SK-N-SH (cell line): ENCODE results near the gene RPS28. TPM values are rescaled to one million over a fixed set of nuclear protein-coding genes. Genes with fewer than 3 reads are reported as not detected.

Source experiments
- CTCF ChIA-PET: fragments of 300-600, 350-600 bp; formaldehyde crosslinking; extraction: SDS; loops from one replicate; lab custom pipeline; 2021; lab: Yijun Ruan, JAX
- POLR2A ChIA-PET: fragments of 350-600 bp; sonication (Branson Sonifier 250); formaldehyde crosslinking; extraction: SDS; loops from one replicate; lab custom pipeline; 2020; ENCODE audit warnings: antibody characterized with exemption, inconsistent platforms; lab: Yijun Ruan, JAX
- DNase-seq: peaks from one replicate; pipeline ENCODE4 v3.0.0; 2012
- H2AFZ ChIP-seq: fragments of 200-600 bp; sonication (generic); 2 replicates; pipeline ENCODE4 v1.8.1; 2016; ENCODE audit warnings: antibody characterized with exemption, mild to moderate bottlenecking, low read depth
- H3F3A ChIP-seq: fragments of 200-600 bp; sonication (generic); replicated peaks from 2 replicates; pipeline ENCODE3; 2016; ENCODE audit warnings: antibody characterized with exemption, mild to moderate bottlenecking; ENCODE audit not compliant: insufficient read depth
- H3K27ac ChIP-seq, 2 experiments: fragments of 200-500 bp in 1 of 2; fragments of 200-600 bp in 1 of 2; sonication (Bioruptor generic) in 1 of 2; sonication (generic), shearing (Covaris generic) in 1 of 2; 2 replicates each; pipeline versions ENCODE4 v1.5.1 to v1.6.1; 2014 to 2016; ENCODE audit warnings: low read depth in 2 of 2, inconsistent platforms in 1 of 2, low read length in 1 of 2, mild to moderate bottlenecking in 1 of 2, mixed read lengths in 1 of 2
- H3K27me3 ChIP-seq: fragments of 200-600 bp; sonication (generic), shearing (Covaris generic); 2 replicates; pipeline ENCODE4 v1.6.1; 2016; ENCODE audit warnings: mixed run types; ENCODE audit not compliant: insufficient read depth
- H3K36me3 ChIP-seq, 2 experiments: fragments of 200-500 bp in 1 of 2; fragments of 200-600 bp in 1 of 2; sonication (Bioruptor generic) in 1 of 2; sonication (generic) in 1 of 2; replicated peaks in 1 of 2; 2 replicates each; pipeline versions ENCODE3 to v1.5.1; 2014 to 2016; ENCODE audit warnings: low read length in 1 of 2, mild to moderate bottlenecking in 1 of 2; ENCODE audit not compliant: insufficient read depth in 2 of 2, control insufficient read depth in 1 of 2
- H3K4me1 ChIP-seq, 2 experiments: fragments of 200-500 bp in 1 of 2; fragments of 200-600 bp in 1 of 2; sonication (Bioruptor generic) in 1 of 2; sonication (generic), shearing (Covaris generic) in 1 of 2; 2 replicates each; pipeline versions ENCODE4 v1.5.1 to v1.6.1; 2014 to 2016; ENCODE audit warnings: low read depth in 1 of 2, low read length in 1 of 2, mixed run types in 1 of 2; ENCODE audit not compliant: insufficient read depth in 2 of 2, control insufficient read depth in 1 of 2
- H3K4me2 ChIP-seq: fragments of 200-600 bp; sonication (generic), shearing (Covaris generic); 2 replicates; pipeline ENCODE4 v1.6.1; 2017; ENCODE audit warnings: mixed run types
- H3K4me3 ChIP-seq, 2 experiments: fragments of 200-500 bp in 1 of 2; fragments of 200-600 bp in 1 of 2; sonication (Bioruptor generic) in 1 of 2; sonication (generic), shearing (Covaris generic) in 1 of 2; 2 replicates each; pipeline versions ENCODE4 v1.5.1 to v1.8.1; 2014 to 2016; ENCODE audit warnings: low read depth in 2 of 2, inconsistent platforms in 1 of 2, low read length in 1 of 2, mild to moderate bottlenecking in 1 of 2, mixed read lengths in 1 of 2, moderate library complexity in 1 of 2
- H3K79me2 ChIP-seq: fragments of 200-600 bp; sonication (generic); 2 replicates; pipeline ENCODE4 v1.8.1; 2017; ENCODE audit warnings: mild to moderate bottlenecking; ENCODE audit not compliant: insufficient read depth
- H3K9ac ChIP-seq: fragments of 200-600 bp; sonication (generic); 2 replicates; pipeline ENCODE4 v1.6.1; 2017; ENCODE audit warnings: mixed run types
- H3K9me2 ChIP-seq: fragments of 200-600 bp; sonication (generic); 2 replicates; pipeline ENCODE4 v1.6.1; 2017; ENCODE audit warnings: mixed run types
- H3K9me3 ChIP-seq: fragments of 200-600 bp; sonication (generic); 2 replicates; pipeline ENCODE4 v1.6.1; 2017; ENCODE audit warnings: mixed run types, mild to moderate bottlenecking, moderate library complexity
- H4K20me1 ChIP-seq: fragments of 200-600 bp; sonication (generic); 2 replicates; pipeline ENCODE4 v1.6.1; 2017; ENCODE audit warnings: mild to moderate bottlenecking, mixed run types; ENCODE audit not compliant: insufficient read depth
- CHD2 ChIP-seq: fragments of 150-350 bp; IDR thresholded peaks from 2 replicates; pipeline ENCODE4 v1.6.1; 2018; ENCODE audit warnings: low read length; ENCODE audit not compliant: partially characterized antibody
- CTCF ChIP-seq: fragments of 200-600 bp; sonication (generic); IDR thresholded peaks from 2 replicates; pipeline ENCODE4 v1.6.1; 2017; ENCODE audit warnings: antibody characterized with exemption, mild to moderate bottlenecking, moderate library complexity
- ELF1 ChIP-seq: IDR thresholded peaks from 2 replicates; pipeline ENCODE4 v1.4.0; 2012
- EZH2phosphoT487 ChIP-seq: fragments of 200-600 bp; sonication (generic); IDR thresholded peaks from 2 replicates; pipeline ENCODE4 v1.6.1; 2017; ENCODE audit warnings: low read depth, mixed run types, mild to moderate bottlenecking, antibody characterized with exemption, moderate library complexity, borderline replicate concordance
- FOXM1 ChIP-seq: IDR thresholded peaks from 2 replicates; pipeline ENCODE4 v1.4.0; 2012; ENCODE audit warnings: low read depth, mild to moderate bottlenecking
- MAX ChIP-seq: IDR thresholded peaks from 2 replicates; pipeline ENCODE4 v1.4.0; 2012; ENCODE audit warnings: low read depth
- POLR2AphosphoS5 ChIP-seq: IDR thresholded peaks from 2 replicates; pipeline ENCODE4 v1.6.1; 2012; ENCODE audit warnings: low read depth, low read length
- RAD21 ChIP-seq: IDR thresholded peaks from 2 replicates; pipeline ENCODE4 v1.6.1; 2012; ENCODE audit warnings: mild to moderate bottlenecking, low read length
- RCOR1 ChIP-seq: fragments of 150-350 bp; IDR thresholded peaks from 2 replicates; pipeline ENCODE4 v1.6.1; 2017; ENCODE audit warnings: antibody characterized with exemption, low read length
- RFX5 ChIP-seq: IDR thresholded peaks from 2 replicates; pipeline ENCODE4 v1.6.1; 2012; ENCODE audit warnings: mild to moderate bottlenecking, improper control_type of control experiment, low read length
- RXRA ChIP-seq: IDR thresholded peaks from 2 replicates; pipeline ENCODE4 v1.4.0; 2012; ENCODE audit warnings: low read depth, mild to moderate bottlenecking, borderline replicate concordance
- TCF12 ChIP-seq: IDR thresholded peaks from 2 replicates; pipeline ENCODE4 v1.4.0; 2012
- TEAD4 ChIP-seq: IDR thresholded peaks from 2 replicates; pipeline ENCODE4 v1.4.0; 2012; ENCODE audit warnings: mild to moderate bottlenecking, borderline replicate concordance; ENCODE audit not compliant: insufficient read depth
- USF1 ChIP-seq: IDR thresholded peaks from 2 replicates; pipeline ENCODE4 v1.4.0; 2012; ENCODE audit warnings: low read depth, borderline replicate concordance
- WGBS: methylation state at CpG from one replicate; pipeline ENCODE4 v1.1.6; 2017; ENCODE audit warnings: low lambda C conversion rate; 5-methylcytosine and 5-hydroxymethylcytosine counted together
- polyA plus RNA-seq, 3 experiments: library from polyadenylated mRNA; depleted of rRNA; stranded (reverse); fragments of >200 nt; gene quantifications; 2 replicates each; pipeline ENCODE4 v1.2.3, GENCODE V29; 2012
- TF ChIP-seq, protein P1 (sequence below): fragments of 150-350 bp; IDR thresholded peaks from 2 replicates; pipeline ENCODE4 v1.6.1; 2016; ENCODE audit warnings: mild to moderate bottlenecking, low read depth, low read length
- TF ChIP-seq, protein P2 (sequence below): IDR thresholded peaks from 2 replicates; pipeline ENCODE4 v1.4.0; 2012; ENCODE audit warnings: low read depth, borderline replicate concordance
- TF ChIP-seq, protein P3 (sequence below): fragments of 150-350 bp; IDR thresholded peaks from 2 replicates; pipeline ENCODE4 v1.6.1; 2017; ENCODE audit warnings: antibody characterized with exemption, low read length, low read depth, borderline replicate concordance

Gene RPS28
- polyA plus RNA-seq, 1 of the 3 experiments (the other 2 are of a cell fraction): 601 TPM

GRCh38 chr19:8361921-8362793 lies 40.9 kb downstream of the RPS28 start (continued):
- TF ChIP-seq TEAD4 (peak; percentile 84), FOXM1 (no peak), RXRA (peak; percentile 97), EZH2phosphoT487 (no peak)
- TF ChIP-seq, protein P1, sequence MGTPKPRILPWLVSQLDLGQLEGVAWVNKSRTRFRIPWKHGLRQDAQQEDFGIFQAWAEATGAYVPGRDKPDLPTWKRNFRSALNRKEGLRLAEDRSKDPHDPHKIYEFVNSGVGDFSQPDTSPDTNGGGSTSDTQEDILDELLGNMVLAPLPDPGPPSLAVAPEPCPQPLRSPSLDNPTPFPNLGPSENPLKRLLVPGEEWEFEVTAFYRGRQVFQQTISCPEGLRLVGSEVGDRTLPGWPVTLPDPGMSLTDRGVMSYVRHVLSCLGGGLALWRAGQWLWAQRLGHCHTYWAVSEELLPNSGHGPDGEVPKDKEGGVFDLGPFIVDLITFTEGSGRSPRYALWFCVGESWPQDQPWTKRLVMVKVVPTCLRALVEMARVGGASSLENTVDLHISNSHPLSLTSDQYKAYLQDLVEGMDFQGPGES: no peak
- TF ChIP-seq, protein P2, sequence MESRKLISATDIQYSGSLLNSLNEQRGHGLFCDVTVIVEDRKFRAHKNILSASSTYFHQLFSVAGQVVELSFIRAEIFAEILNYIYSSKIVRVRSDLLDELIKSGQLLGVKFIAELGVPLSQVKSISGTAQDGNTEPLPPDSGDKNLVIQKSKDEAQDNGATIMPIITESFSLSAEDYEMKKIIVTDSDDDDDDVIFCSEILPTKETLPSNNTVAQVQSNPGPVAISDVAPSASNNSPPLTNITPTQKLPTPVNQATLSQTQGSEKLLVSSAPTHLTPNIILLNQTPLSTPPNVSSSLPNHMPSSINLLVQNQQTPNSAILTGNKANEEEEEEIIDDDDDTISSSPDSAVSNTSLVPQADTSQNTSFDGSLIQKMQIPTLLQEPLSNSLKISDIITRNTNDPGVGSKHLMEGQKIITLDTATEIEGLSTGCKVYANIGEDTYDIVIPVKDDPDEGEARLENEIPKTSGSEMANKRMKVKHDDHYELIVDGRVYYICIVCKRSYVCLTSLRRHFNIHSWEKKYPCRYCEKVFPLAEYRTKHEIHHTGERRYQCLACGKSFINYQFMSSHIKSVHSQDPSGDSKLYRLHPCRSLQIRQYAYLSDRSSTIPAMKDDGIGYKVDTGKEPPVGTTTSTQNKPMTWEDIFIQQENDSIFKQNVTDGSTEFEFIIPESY: peak; percentile 86
- TF ChIP-seq, protein P3, sequence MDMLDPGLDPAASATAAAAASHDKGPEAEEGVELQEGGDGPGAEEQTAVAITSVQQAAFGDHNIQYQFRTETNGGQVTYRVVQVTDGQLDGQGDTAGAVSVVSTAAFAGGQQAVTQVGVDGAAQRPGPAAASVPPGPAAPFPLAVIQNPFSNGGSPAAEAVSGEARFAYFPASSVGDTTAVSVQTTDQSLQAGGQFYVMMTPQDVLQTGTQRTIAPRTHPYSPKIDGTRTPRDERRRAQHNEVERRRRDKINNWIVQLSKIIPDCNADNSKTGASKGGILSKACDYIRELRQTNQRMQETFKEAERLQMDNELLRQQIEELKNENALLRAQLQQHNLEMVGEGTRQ: no peak

DNA sequence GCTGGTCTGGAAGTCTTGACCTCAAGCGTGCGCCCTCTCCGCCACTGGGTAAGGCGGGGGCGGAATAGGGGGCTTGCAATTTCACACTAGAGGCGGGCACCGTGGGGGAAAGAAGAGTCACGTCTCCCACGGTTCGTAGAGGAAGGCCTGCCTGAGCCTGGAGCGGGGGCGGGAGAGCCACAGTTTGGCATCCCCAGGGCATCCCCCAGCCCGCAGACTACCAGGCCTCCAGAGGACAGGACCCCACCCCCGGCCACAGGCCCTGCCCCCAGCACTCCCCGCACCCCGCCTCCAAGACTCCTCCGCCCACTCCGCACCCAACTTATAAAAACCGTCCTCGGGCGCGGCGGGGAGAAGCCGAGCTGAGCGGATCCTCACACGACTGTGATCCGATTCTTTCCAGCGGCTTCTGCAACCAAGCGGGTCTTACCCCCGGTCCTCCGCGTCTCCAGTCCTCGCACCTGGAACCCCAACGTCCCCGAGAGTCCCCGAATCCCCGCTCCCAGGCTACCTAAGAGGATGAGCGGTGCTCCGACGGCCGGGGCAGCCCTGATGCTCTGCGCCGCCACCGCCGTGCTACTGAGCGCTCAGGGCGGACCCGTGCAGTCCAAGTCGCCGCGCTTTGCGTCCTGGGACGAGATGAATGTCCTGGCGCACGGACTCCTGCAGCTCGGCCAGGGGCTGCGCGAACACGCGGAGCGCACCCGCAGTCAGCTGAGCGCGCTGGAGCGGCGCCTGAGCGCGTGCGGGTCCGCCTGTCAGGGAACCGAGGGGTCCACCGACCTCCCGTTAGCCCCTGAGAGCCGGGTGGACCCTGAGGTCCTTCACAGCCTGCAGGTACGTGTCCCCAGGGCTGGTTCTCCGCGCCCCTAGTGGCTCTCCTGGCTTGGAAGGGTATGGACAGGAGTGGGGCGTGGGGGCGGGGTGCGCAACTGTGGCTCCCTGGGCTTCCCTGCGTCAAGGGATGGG lies 42.8 kb downstream of the RPS28 start, which contains the start of gene ANGPTL4:
Gene ANGPTL4 (plus strand): TSS at position 353 of the 969 bp plus-strand sequence. CDS start 167 bp downstream, at position 520.
- H2AFZ ChIP-seq: peak within 1 kb of the TSS; percentile 75; the same call in 1 of the 2 replicates
- no peaks in the 10 kb centered on the region for H3K9me3 ChIP-seq
- DNase-seq: peak; percentile 86
- peaks cover 21% of the 10 kb centered on the region for H3F3A ChIP-seq
- H3K4me1 ChIP-seq: peaks cover 30 to 39% of the 10 kb centered on the region in 2 experiments; a peak in 3 of 4 replicates
- H3K27ac ChIP-seq: peak within 1 kb of the TSS; percentile 48 to 79; a peak in 3 of 4 replicates
- H4K20me1 ChIP-seq: no peaks in the 10 kb centered on the region
- peak within 1 kb of the TSS; percentile 69 for H3K9ac ChIP-seq
- H3K4me3 ChIP-seq: peak within 1 kb of the TSS; percentile 53 to 84
- peak within 1 kb of the TSS; percentile 97 for H3K4me2 ChIP-seq
- H3K27me3 ChIP-seq: no peaks in the 10 kb centered on the region
- 2% methylated on average over 41 of the region's 81 CpGs for WGBS
- H3K36me3 ChIP-seq: peaks cover 0 to 2% of the 10 kb centered on the region in 2 experiments
- CTCF ChIA-PET: interaction anchor here (0.6 to 5.0 kb wide), 9 partner anchors 10 to 1737 kb away, joined by 3 to 51 read pairs (median 6); no protein-coding TSS in a partner anchor
- no peaks in the 10 kb centered on the region for H3K9me2 ChIP-seq
- POLR2A ChIA-PET: interaction anchor here (1.3 to 1.9 kb wide), 2 partner anchors 12 to 43 kb away, joined by 4 read pairs; partner anchors contain the start of genes NDUFA7 and RPS28
- TF ChIP-seq TCF12 (no peak), RAD21 (no peak), FOXM1 (no peak), TEAD4 (no peak), CHD2 (peak; percentile 41), ELF1 (no peak), RFX5 (no peak), RXRA (no peak), CTCF (peak; percentile 47), MAX (peak; percentile 59; the same call in 1 of the 2 replicates), USF1 (no peak), POLR2AphosphoS5 (peak; percentile 96), RCOR1 (no peak)
- TF ChIP-seq, all 33 proteins: peak for 4
- H3K79me2 ChIP-seq: peaks cover 9% of the 10 kb centered on the region; the same call in 1 of the 2 replicates
